WTC11 (cell line): Measurements from ENCODE around the gene IPPK. TPM values are rescaled to one million over a fixed set of nuclear protein-coding genes. Genes with fewer than 3 reads are reported as not detected.

Source experiments
- ATAC-seq: fragments of 200-7000 bp; cut with Tn5 transposase; 2 replicates; pipeline ENCODE4 v1.10.0; 2021; ENCODE audit warnings: mild to moderate bottlenecking, moderate library complexity
- CTCF ChIA-PET: fragments of 300-600 bp; sonication (Branson Sonifier 250); formaldehyde crosslinking; loops from one replicate; lab custom pipeline; 2021; ENCODE audit warnings: antibody characterized with exemption; lab: Charles Lee
- POLR2A ChIA-PET: fragments of 350-600 bp; sonication (Branson Sonifier 250); formaldehyde crosslinking; loops from one replicate; lab custom pipeline; 2021; ENCODE audit warnings: antibody characterized with exemption; lab: Charles Lee
- DNase-seq: peaks from one replicate; pipeline ENCODE4 v3.0.0; 2021; ENCODE audit warnings: low spot score
- H3K27ac Mint-ChIP-seq: 2 replicates; pipeline ENCODE4 v1.8.0; 2021; ENCODE audit warnings: mixed read lengths
- H3K27me3 Mint-ChIP-seq: 2 replicates; pipeline ENCODE4 v1.8.0; 2021; ENCODE audit warnings: low read depth, mild to moderate bottlenecking, moderate library complexity, mixed read lengths
- H3K36me3 Mint-ChIP-seq: 2 replicates; pipeline ENCODE4 v1.8.0; 2021; ENCODE audit warnings: mixed read lengths
- H3K4me1 Mint-ChIP-seq: 2 replicates; pipeline ENCODE4 v1.8.0; 2022; ENCODE audit warnings: mixed read lengths
- H3K4me3 Mint-ChIP-seq: 2 replicates; pipeline ENCODE4 v1.8.0; 2021; ENCODE audit warnings: mild to moderate bottlenecking, moderate library complexity, mixed read lengths
- H3K9me3 Mint-ChIP-seq: 2 replicates; pipeline ENCODE4 v1.8.0; 2021; ENCODE audit warnings: mixed read lengths
- ATF1 ChIP-seq: sonication (generic); formaldehyde crosslinking; IDR thresholded peaks from 2 replicates; pipeline ENCODE4 v1.8.1; 2023; ENCODE audit warnings: mild to moderate bottlenecking, moderate library complexity, missing genetic modification reagents
- CREB1 ChIP-seq: sonication (generic); formaldehyde crosslinking; IDR thresholded peaks from 2 replicates; pipeline ENCODE4 v1.8.0; 2023; ENCODE audit warnings: mild to moderate bottlenecking, missing genetic modification reagents
- ELF4 ChIP-seq: sonication (generic); formaldehyde crosslinking; IDR thresholded peaks from 2 replicates; pipeline ENCODE4 v1.8.1; 2022; ENCODE audit warnings: low read depth, mild to moderate bottlenecking, moderate library complexity, missing genetic modification reagents
- ETV6 ChIP-seq: sonication (generic); formaldehyde crosslinking; IDR thresholded peaks from 2 replicates; pipeline ENCODE4 v1.8.1; 2022; ENCODE audit warnings: mild to moderate bottlenecking, missing genetic modification reagents
- NFYB ChIP-seq: sonication (generic); formaldehyde crosslinking; conservative IDR thresholded peaks from 2 replicates; pipeline ENCODE4 v1.8.0; 2022; ENCODE audit warnings: low read depth, missing genetic modification reagents
- NR1H2 ChIP-seq: sonication (generic); formaldehyde crosslinking; IDR thresholded peaks from 2 replicates; pipeline ENCODE4 v1.9.0; 2021; ENCODE audit warnings: mild to moderate bottlenecking, moderate library complexity, missing genetic modification reagents
- NR2C2 ChIP-seq: sonication (generic); formaldehyde crosslinking; IDR thresholded peaks from 2 replicates; pipeline ENCODE4 v1.8.0; 2022; ENCODE audit warnings: mild to moderate bottlenecking, missing genetic modification reagents
- PRRX2 ChIP-seq: fragments of 250-450 bp; sonication (Bioruptor Pico); IDR thresholded peaks from 2 replicates; pipeline ENCODE4 v1.8.0; 2021; ENCODE audit warnings: mild to moderate bottlenecking
- ZNF138 ChIP-seq: sonication (generic); formaldehyde crosslinking; conservative IDR thresholded peaks from 2 replicates; pipeline ENCODE4 v1.8.1; 2022; ENCODE audit warnings: mild to moderate bottlenecking, moderate library complexity, missing genetic modification reagents
- ZNF232 ChIP-seq: sonication (generic); formaldehyde crosslinking; IDR thresholded peaks from 2 replicates; pipeline ENCODE4 v1.8.0; 2022; ENCODE audit warnings: mild to moderate bottlenecking, missing genetic modification reagents
- ZNF317 ChIP-seq: sonication (generic); formaldehyde crosslinking; IDR thresholded peaks from 2 replicates; pipeline ENCODE4 v1.8.1; 2023; ENCODE audit warnings: low read depth, mild to moderate bottlenecking, moderate library complexity, missing genetic modification reagents, borderline replicate concordance
- total RNA-seq: library from RNA; stranded (reverse); gene quantifications from 3 replicates; pipeline ENCODE4 v1.2.3, GENCODE V29; 2021
- TF ChIP-seq, protein P1 (sequence below): sonication (generic); formaldehyde crosslinking; IDR thresholded peaks from 2 replicates; pipeline ENCODE4 v1.8.0; 2023; ENCODE audit warnings: mild to moderate bottlenecking, missing genetic modification reagents
- TF ChIP-seq, protein P2 (sequence below): sonication (generic); formaldehyde crosslinking; IDR thresholded peaks from 2 replicates; pipeline ENCODE4 v1.8.0; 2022; ENCODE audit warnings: mild to moderate bottlenecking, missing genetic modification reagents
- TF ChIP-seq, protein P3 (sequence below): sonication (generic); formaldehyde crosslinking; IDR thresholded peaks from 2 replicates; pipeline ENCODE4 v1.8.1; 2023; ENCODE audit warnings: mild to moderate bottlenecking, missing genetic modification reagents
- TF ChIP-seq, protein P4 (sequence below): sonication (generic); formaldehyde crosslinking; IDR thresholded peaks from 2 replicates; pipeline ENCODE4 v1.8.1; 2022; ENCODE audit warnings: low read depth, mild to moderate bottlenecking, moderate library complexity, missing genetic modification reagents, borderline replicate concordance
- TF ChIP-seq, protein P5 (sequence below): sonication (generic); formaldehyde crosslinking; IDR thresholded peaks from 2 replicates; pipeline ENCODE4 v1.8.1; 2023; ENCODE audit warnings: mild to moderate bottlenecking, missing genetic modification reagents, borderline replicate concordance

Gene IPPK
- total RNA-seq, 1 experiment from 2014 or later = 8.6 TPM

DNA sequence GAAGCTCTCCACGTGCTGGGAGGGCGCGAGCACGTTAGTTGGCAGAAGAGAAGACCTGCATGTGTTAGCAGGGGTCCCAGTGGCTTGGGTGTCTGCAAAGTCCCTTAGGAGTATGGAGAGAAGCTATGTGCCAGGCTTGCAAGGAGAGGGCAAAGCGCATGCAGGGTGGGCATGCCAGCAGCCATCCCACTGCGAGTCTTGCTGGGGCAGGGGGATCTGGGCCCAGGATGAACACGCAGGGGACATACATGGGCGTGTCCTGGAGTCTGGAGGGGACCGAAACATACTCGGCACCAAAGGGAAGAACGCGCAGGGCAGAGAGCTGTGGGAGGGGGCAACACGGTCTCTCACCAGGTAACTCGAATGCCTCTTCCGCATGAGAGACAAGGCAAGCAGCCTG is 43.6 kb upstream of the IPPK start (continued):
- TF ChIP-seq, protein P1, sequence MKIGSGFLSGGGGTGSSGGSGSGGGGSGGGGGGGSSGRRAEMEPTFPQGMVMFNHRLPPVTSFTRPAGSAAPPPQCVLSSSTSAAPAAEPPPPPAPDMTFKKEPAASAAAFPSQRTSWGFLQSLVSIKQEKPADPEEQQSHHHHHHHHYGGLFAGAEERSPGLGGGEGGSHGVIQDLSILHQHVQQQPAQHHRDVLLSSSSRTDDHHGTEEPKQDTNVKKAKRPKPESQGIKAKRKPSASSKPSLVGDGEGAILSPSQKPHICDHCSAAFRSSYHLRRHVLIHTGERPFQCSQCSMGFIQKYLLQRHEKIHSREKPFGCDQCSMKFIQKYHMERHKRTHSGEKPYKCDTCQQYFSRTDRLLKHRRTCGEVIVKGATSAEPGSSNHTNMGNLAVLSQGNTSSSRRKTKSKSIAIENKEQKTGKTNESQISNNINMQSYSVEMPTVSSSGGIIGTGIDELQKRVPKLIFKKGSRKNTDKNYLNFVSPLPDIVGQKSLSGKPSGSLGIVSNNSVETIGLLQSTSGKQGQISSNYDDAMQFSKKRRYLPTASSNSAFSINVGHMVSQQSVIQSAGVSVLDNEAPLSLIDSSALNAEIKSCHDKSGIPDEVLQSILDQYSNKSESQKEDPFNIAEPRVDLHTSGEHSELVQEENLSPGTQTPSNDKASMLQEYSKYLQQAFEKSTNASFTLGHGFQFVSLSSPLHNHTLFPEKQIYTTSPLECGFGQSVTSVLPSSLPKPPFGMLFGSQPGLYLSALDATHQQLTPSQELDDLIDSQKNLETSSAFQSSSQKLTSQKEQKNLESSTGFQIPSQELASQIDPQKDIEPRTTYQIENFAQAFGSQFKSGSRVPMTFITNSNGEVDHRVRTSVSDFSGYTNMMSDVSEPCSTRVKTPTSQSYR (CRISPR knock-in tag) = no peak
- no peak for TF ChIP-seq ZNF232 (CRISPR knock-in tag)
- TF ChIP-seq, protein P2, sequence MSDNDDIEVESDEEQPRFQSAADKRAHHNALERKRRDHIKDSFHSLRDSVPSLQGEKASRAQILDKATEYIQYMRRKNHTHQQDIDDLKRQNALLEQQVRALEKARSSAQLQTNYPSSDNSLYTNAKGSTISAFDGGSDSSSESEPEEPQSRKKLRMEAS (CRISPR knock-in tag) = no peak
- no peak for TF ChIP-seq NFYB (CRISPR knock-in tag)

DNA sequence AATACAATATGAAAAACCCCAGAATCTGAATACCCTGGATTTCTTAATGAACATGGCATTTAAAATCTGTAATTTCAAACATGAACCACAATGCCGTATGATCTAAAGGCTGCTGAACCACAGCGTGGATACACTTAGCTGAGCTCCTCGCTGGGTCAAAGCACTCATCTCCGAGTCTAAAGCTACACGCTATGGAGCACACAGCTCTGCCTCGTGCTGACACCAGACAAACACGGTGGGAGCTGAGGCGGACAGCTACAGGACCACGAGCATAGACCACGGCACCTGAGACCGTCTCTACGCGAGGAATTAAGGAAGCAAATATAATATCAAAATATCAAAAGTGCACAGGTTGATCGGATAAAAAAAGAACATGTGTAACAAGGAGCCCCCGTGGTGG is 42.8 kb upstream of the IPPK start:
- peaks cover 41% of the 10 kb centered on the region for H3K36me3 Mint-ChIP-seq
- POLR2A ChIA-PET = no interaction called here
- DNase-seq (no peak), ATAC-seq (no peak)
- TF ChIP-seq, protein P3, sequence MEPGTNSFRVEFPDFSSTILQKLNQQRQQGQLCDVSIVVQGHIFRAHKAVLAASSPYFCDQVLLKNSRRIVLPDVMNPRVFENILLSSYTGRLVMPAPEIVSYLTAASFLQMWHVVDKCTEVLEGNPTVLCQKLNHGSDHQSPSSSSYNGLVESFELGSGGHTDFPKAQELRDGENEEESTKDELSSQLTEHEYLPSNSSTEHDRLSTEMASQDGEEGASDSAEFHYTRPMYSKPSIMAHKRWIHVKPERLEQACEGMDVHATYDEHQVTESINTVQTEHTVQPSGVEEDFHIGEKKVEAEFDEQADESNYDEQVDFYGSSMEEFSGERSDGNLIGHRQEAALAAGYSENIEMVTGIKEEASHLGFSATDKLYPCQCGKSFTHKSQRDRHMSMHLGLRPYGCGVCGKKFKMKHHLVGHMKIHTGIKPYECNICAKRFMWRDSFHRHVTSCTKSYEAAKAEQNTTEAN (CRISPR knock-in tag) = no peak
- CTCF ChIA-PET = interaction anchor here (1.1 to 6.3 kb wide), 2 partner anchors 77 to 757 kb away, joined by 4 to 43 read pairs; no protein-coding TSS in a partner anchor
- H3K4me1 Mint-ChIP-seq = no peaks in the 10 kb centered on the region
- H3K4me3 Mint-ChIP-seq = no peak overlapping the region
- no peak overlapping the region for H3K27ac Mint-ChIP-seq
- H3K27me3 Mint-ChIP-seq = no peaks in the 10 kb centered on the region
- no peaks in the 10 kb centered on the region for H3K9me3 Mint-ChIP-seq

DNA sequence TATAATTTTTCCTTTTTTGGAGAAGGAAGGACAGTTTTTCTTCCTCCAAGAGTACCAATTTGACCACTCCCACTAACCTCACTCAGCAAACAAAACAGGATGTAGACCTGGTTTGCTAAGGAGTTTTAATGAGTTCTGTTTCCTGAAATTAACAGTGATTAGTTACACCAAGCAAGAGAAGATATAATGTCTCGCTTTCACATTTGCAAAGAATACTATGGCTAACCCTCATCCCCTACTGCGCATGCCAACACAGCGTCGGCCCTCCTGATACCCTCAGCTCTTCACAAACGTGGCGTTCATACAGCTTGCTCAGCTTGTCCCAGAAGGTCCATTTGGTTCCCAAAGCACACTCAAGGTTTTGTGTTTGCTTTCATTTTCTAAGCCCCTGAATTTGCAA is 41.9 kb upstream of the IPPK start:
- Mint-ChIP-seq H3K9me3 (no peaks in the 10 kb centered on the region), H3K27me3 (no peaks in the 10 kb centered on the region), H3K4me3 (no peak overlapping the region), H3K27ac (no peak overlapping the region), H3K4me1 (no peaks in the 10 kb centered on the region), H3K36me3 (peaks cover 38% of the 10 kb centered on the region)
- DNase-seq (no peak), ATAC-seq (no peak)
- ChIA-PET POLR2A (no interaction called here), CTCF (no interaction called here)
- TF ChIP-seq ELF4 (CRISPR knock-in tag) = no peak
- TF ChIP-seq PRRX2 = no peak
- TF ChIP-seq ATF1 (CRISPR knock-in tag) = no peak
- TF ChIP-seq, protein P4, sequence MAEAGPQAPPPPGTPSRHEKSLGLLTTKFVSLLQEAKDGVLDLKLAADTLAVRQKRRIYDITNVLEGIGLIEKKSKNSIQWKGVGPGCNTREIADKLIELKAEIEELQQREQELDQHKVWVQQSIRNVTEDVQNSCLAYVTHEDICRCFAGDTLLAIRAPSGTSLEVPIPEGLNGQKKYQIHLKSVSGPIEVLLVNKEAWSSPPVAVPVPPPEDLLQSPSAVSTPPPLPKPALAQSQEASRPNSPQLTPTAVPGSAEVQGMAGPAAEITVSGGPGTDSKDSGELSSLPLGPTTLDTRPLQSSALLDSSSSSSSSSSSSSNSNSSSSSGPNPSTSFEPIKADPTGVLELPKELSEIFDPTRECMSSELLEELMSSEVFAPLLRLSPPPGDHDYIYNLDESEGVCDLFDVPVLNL (CRISPR knock-in tag) = no peak
- TF ChIP-seq ETV6 (CRISPR knock-in tag) = no peak
- no peak for TF ChIP-seq NR2C2 (CRISPR knock-in tag)
- no peak for TF ChIP-seq ZNF317 (CRISPR knock-in tag)
- TF ChIP-seq NR1H2 (CRISPR knock-in tag) = no peak
- TF ChIP-seq, protein P5, sequence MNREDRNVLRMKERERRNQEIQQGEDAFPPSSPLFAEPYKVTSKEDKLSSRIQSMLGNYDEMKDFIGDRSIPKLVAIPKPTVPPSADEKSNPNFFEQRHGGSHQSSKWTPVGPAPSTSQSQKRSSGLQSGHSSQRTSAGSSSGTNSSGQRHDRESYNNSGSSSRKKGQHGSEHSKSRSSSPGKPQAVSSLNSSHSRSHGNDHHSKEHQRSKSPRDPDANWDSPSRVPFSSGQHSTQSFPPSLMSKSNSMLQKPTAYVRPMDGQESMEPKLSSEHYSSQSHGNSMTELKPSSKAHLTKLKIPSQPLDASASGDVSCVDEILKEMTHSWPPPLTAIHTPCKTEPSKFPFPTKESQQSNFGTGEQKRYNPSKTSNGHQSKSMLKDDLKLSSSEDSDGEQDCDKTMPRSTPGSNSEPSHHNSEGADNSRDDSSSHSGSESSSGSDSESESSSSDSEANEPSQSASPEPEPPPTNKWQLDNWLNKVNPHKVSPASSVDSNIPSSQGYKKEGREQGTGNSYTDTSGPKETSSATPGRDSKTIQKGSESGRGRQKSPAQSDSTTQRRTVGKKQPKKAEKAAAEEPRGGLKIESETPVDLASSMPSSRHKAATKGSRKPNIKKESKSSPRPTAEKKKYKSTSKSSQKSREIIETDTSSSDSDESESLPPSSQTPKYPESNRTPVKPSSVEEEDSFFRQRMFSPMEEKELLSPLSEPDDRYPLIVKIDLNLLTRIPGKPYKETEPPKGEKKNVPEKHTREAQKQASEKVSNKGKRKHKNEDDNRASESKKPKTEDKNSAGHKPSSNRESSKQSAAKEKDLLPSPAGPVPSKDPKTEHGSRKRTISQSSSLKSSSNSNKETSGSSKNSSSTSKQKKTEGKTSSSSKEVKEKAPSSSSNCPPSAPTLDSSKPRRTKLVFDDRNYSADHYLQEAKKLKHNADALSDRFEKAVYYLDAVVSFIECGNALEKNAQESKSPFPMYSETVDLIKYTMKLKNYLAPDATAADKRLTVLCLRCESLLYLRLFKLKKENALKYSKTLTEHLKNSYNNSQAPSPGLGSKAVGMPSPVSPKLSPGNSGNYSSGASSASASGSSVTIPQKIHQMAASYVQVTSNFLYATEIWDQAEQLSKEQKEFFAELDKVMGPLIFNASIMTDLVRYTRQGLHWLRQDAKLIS (CRISPR knock-in tag) = no peak
- TF ChIP-seq, protein P1 (CRISPR knock-in tag) = no peak
- no peak for TF ChIP-seq ZNF138
- no peak for TF ChIP-seq CREB1 (CRISPR knock-in tag)
